ENCODE measurements around the gene ZWILCH. TPM values are rescaled to one million over a fixed set of nuclear protein-coding genes. Genes with fewer than 3 reads are reported as not detected.

The ZWILCH gene
- total and polyA plus RNA-seq, 2 experiments from 2014 or later: 51.0 to 64.1 TPM

GRCh38 chr15:66586155-66586976, 81.2 kb downstream of the ZWILCH start (continued):
- TF ChIP-seq ZNF462 (CRISPR knock-in tag; IDR thresholded peaks at IDR 0.05): no peak
- no peak for TF ChIP-seq ZNF331 (CRISPR knock-in tag; IDR thresholded peaks at IDR 0.05; ENCODE audit: low read depth)
- TF ChIP-seq REST (IDR thresholded peaks at IDR 0.05; ENCODE audit: unreplicated experiment): no peak
- TF ChIP-seq STAT1 (IDR thresholded peaks at IDR 0.05; ENCODE audit: unreplicated experiment): no peak
- no peak for TF ChIP-seq EZH2phosphoT487 (IDR thresholded peaks at IDR 0.05; ENCODE audit: unreplicated experiment)
- no peak for TF ChIP-seq POLR2AphosphoS5 (IDR thresholded peaks at IDR 0.05; ENCODE audit: low read depth)

All from GM23338 (cell line).